SK-N-SH (cell line): ENCODE results near the gene PRR36. TPM values are rescaled to one million over a fixed set of nuclear protein-coding genes. Genes with fewer than 3 reads are reported as not detected.

Experiments
- CTCF ChIA-PET: fragments of 300-600, 350-600 bp; formaldehyde crosslinking; extraction: SDS; loops from one replicate; lab custom pipeline; 2021; lab: Yijun Ruan, JAX
- POLR2A ChIA-PET: fragments of 350-600 bp; sonication (Branson Sonifier 250); formaldehyde crosslinking; extraction: SDS; loops from one replicate; lab custom pipeline; 2020; ENCODE audit warnings: antibody characterized with exemption, inconsistent platforms; lab: Yijun Ruan, JAX
- DNase-seq: peaks from one replicate; pipeline ENCODE4 v3.0.0; 2012
- H2AFZ ChIP-seq: fragments of 200-600 bp; sonication (generic); 2 replicates; pipeline ENCODE4 v1.8.1; 2016; ENCODE audit warnings: antibody characterized with exemption, mild to moderate bottlenecking, low read depth
- H3F3A ChIP-seq: fragments of 200-600 bp; sonication (generic); replicated peaks from 2 replicates; pipeline ENCODE3; 2016; ENCODE audit warnings: antibody characterized with exemption, mild to moderate bottlenecking; ENCODE audit not compliant: insufficient read depth
- H3K27ac ChIP-seq, 2 experiments: fragments of 200-500 bp in 1 of 2; fragments of 200-600 bp in 1 of 2; sonication (Bioruptor generic) in 1 of 2; sonication (generic), shearing (Covaris generic) in 1 of 2; 2 replicates each; pipeline versions ENCODE4 v1.5.1 to v1.6.1; 2014 to 2016; ENCODE audit warnings: low read depth in 2 of 2, inconsistent platforms in 1 of 2, low read length in 1 of 2, mild to moderate bottlenecking in 1 of 2, mixed read lengths in 1 of 2
- H3K27me3 ChIP-seq: fragments of 200-600 bp; sonication (generic), shearing (Covaris generic); 2 replicates; pipeline ENCODE4 v1.6.1; 2016; ENCODE audit warnings: mixed run types; ENCODE audit not compliant: insufficient read depth
- H3K36me3 ChIP-seq, 2 experiments: fragments of 200-500 bp in 1 of 2; fragments of 200-600 bp in 1 of 2; sonication (Bioruptor generic) in 1 of 2; sonication (generic) in 1 of 2; replicated peaks in 1 of 2; 2 replicates each; pipeline versions ENCODE3 to v1.5.1; 2014 to 2016; ENCODE audit warnings: low read length in 1 of 2, mild to moderate bottlenecking in 1 of 2; ENCODE audit not compliant: insufficient read depth in 2 of 2, control insufficient read depth in 1 of 2
- H3K4me1 ChIP-seq, 2 experiments: fragments of 200-500 bp in 1 of 2; fragments of 200-600 bp in 1 of 2; sonication (Bioruptor generic) in 1 of 2; sonication (generic), shearing (Covaris generic) in 1 of 2; 2 replicates each; pipeline versions ENCODE4 v1.5.1 to v1.6.1; 2014 to 2016; ENCODE audit warnings: low read depth in 1 of 2, low read length in 1 of 2, mixed run types in 1 of 2; ENCODE audit not compliant: insufficient read depth in 2 of 2, control insufficient read depth in 1 of 2
- H3K4me2 ChIP-seq: fragments of 200-600 bp; sonication (generic), shearing (Covaris generic); 2 replicates; pipeline ENCODE4 v1.6.1; 2017; ENCODE audit warnings: mixed run types
- H3K4me3 ChIP-seq, 2 experiments: fragments of 200-500 bp in 1 of 2; fragments of 200-600 bp in 1 of 2; sonication (Bioruptor generic) in 1 of 2; sonication (generic), shearing (Covaris generic) in 1 of 2; 2 replicates each; pipeline versions ENCODE4 v1.5.1 to v1.8.1; 2014 to 2016; ENCODE audit warnings: low read depth in 2 of 2, inconsistent platforms in 1 of 2, low read length in 1 of 2, mild to moderate bottlenecking in 1 of 2, mixed read lengths in 1 of 2, moderate library complexity in 1 of 2
- H3K79me2 ChIP-seq: fragments of 200-600 bp; sonication (generic); 2 replicates; pipeline ENCODE4 v1.8.1; 2017; ENCODE audit warnings: mild to moderate bottlenecking; ENCODE audit not compliant: insufficient read depth
- H3K9ac ChIP-seq: fragments of 200-600 bp; sonication (generic); 2 replicates; pipeline ENCODE4 v1.6.1; 2017; ENCODE audit warnings: mixed run types
- H3K9me2 ChIP-seq: fragments of 200-600 bp; sonication (generic); 2 replicates; pipeline ENCODE4 v1.6.1; 2017; ENCODE audit warnings: mixed run types
- H3K9me3 ChIP-seq: fragments of 200-600 bp; sonication (generic); 2 replicates; pipeline ENCODE4 v1.6.1; 2017; ENCODE audit warnings: mixed run types, mild to moderate bottlenecking, moderate library complexity
- H4K20me1 ChIP-seq: fragments of 200-600 bp; sonication (generic); 2 replicates; pipeline ENCODE4 v1.6.1; 2017; ENCODE audit warnings: mild to moderate bottlenecking, mixed run types; ENCODE audit not compliant: insufficient read depth
- ELF1 ChIP-seq: IDR thresholded peaks from 2 replicates; pipeline ENCODE4 v1.4.0; 2012
- EP300 ChIP-seq, 2 experiments: IDR thresholded peaks; 2 replicates each; pipeline versions ENCODE4 v1.4.0 to v1.6.1; 2012; ENCODE audit warnings: borderline replicate concordance in 1 of 2, low read depth in 1 of 2, low read length in 1 of 2
- EZH2phosphoT487 ChIP-seq: fragments of 200-600 bp; sonication (generic); IDR thresholded peaks from 2 replicates; pipeline ENCODE4 v1.6.1; 2017; ENCODE audit warnings: low read depth, mixed run types, mild to moderate bottlenecking, antibody characterized with exemption, moderate library complexity, borderline replicate concordance
- FOXJ3 ChIP-seq: sonication (generic); formaldehyde crosslinking; IDR thresholded peaks from 2 replicates; pipeline ENCODE4 v1.5.1; 2020; ENCODE audit warnings: mild to moderate bottlenecking, missing genetic modification reagents
- GATA2 ChIP-seq: sonication (generic); formaldehyde crosslinking; IDR thresholded peaks from 2 replicates; pipeline ENCODE4 v1.5.0; 2020; ENCODE audit warnings: mild to moderate bottlenecking, missing genetic modification reagents
- NRF1 ChIP-seq: IDR thresholded peaks from 2 replicates; pipeline ENCODE4 v1.6.1; 2012; ENCODE audit warnings: low read depth, mild to moderate bottlenecking, low read length
- POLR2AphosphoS5 ChIP-seq: IDR thresholded peaks from 2 replicates; pipeline ENCODE4 v1.6.1; 2012; ENCODE audit warnings: low read depth, low read length
- RAD21 ChIP-seq: IDR thresholded peaks from 2 replicates; pipeline ENCODE4 v1.6.1; 2012; ENCODE audit warnings: mild to moderate bottlenecking, low read length
- RFX5 ChIP-seq: IDR thresholded peaks from 2 replicates; pipeline ENCODE4 v1.6.1; 2012; ENCODE audit warnings: mild to moderate bottlenecking, improper control_type of control experiment, low read length
- RXRA ChIP-seq: IDR thresholded peaks from 2 replicates; pipeline ENCODE4 v1.4.0; 2012; ENCODE audit warnings: low read depth, mild to moderate bottlenecking, borderline replicate concordance
- SIN3A ChIP-seq: IDR thresholded peaks from 2 replicates; pipeline ENCODE4 v1.6.1; 2012; ENCODE audit warnings: low read depth, mild to moderate bottlenecking, low read length, moderate library complexity, borderline replicate concordance
- SMC3 ChIP-seq: IDR thresholded peaks from 2 replicates; pipeline ENCODE4 v1.6.1; 2012; ENCODE audit warnings: low read depth, low read length, improper control_type of control experiment
- TCF12 ChIP-seq: IDR thresholded peaks from 2 replicates; pipeline ENCODE4 v1.4.0; 2012
- YY1 ChIP-seq: IDR thresholded peaks from 2 replicates; pipeline ENCODE4 v1.4.0; 2012; ENCODE audit warnings: low read depth, mild to moderate bottlenecking
- WGBS: methylation state at CpG from one replicate; pipeline ENCODE4 v1.1.6; 2017; ENCODE audit warnings: low lambda C conversion rate; 5-methylcytosine and 5-hydroxymethylcytosine counted together
- polyA plus RNA-seq, 3 experiments: library from polyadenylated mRNA; depleted of rRNA; stranded (reverse); fragments of >200 nt; gene quantifications; 2 replicates each; pipeline ENCODE4 v1.2.3, GENCODE V29; 2012
- TF ChIP-seq, protein P1 (sequence below): IDR thresholded peaks from 2 replicates; pipeline ENCODE4 v1.4.0; 2012; ENCODE audit warnings: low read depth, borderline replicate concordance
- TF ChIP-seq, protein P2 (sequence below): fragments of 150-350 bp; IDR thresholded peaks from 2 replicates; pipeline ENCODE4 v1.6.1; 2016; ENCODE audit warnings: mild to moderate bottlenecking, low read depth, low read length
- TF ChIP-seq, protein P3 (sequence below): IDR thresholded peaks from 2 replicates; pipeline ENCODE4; 2012
- TF ChIP-seq, protein P4 (sequence below): fragments of 150-350 bp; IDR thresholded peaks from 2 replicates; pipeline ENCODE4 v1.6.1; 2017; ENCODE audit warnings: antibody characterized with exemption, low read length, low read depth, borderline replicate concordance

PRR36 gene
- polyA plus RNA-seq, 1 of the 3 experiments (the other 2 are of a cell fraction): 0.18 TPM

DNA sequence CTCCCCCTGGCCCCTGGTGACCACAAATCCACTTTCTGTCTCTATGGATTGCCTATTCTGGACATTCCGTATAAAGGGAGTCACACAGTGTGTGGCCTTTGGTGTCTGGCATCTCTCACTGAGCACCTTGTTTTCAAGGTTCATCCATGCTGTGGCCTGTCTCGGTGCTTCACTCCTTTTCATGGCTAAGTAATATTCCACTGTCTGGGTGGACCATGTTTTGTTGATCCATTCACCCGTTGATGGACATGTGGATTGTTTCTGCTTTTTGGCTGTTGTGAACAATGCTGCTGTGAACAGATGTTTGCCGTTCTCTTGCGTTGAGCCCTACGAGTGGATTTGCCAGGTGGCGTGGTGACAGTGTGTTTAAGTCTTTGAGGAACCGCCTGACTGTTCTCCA, 33.6 kb downstream of the PRR36 start:
- POLR2A ChIA-PET: no interaction called here
- Histone ChIP-seq H3K27me3 (no peaks in the 10 kb centered on the region), H3K79me2 (no peaks in the 10 kb centered on the region), H3K9me2 (no peaks in the 10 kb centered on the region), H3K9me3 (no peaks in the 10 kb centered on the region), H3K4me1 (peaks cover 0 to 4% of the 10 kb centered on the region in 2 experiments; a peak in 1 of 4 replicates), H4K20me1 (no peaks in the 10 kb centered on the region), H3F3A (peaks cover 7% of the 10 kb centered on the region), H3K27ac (no peak overlapping the region), H3K4me2 (no peak overlapping the region), H2AFZ (no peak overlapping the region), H3K36me3 (no peaks in the 10 kb centered on the region), H3K9ac (no peak overlapping the region), H3K4me3 (no peak overlapping the region)
- no peak for TF ChIP-seq SIN3A
- no peak for TF ChIP-seq YY1
- TF ChIP-seq TCF12: no peak
- no peak for TF ChIP-seq RXRA
- no peak for TF ChIP-seq NRF1
- TF ChIP-seq, protein P1, sequence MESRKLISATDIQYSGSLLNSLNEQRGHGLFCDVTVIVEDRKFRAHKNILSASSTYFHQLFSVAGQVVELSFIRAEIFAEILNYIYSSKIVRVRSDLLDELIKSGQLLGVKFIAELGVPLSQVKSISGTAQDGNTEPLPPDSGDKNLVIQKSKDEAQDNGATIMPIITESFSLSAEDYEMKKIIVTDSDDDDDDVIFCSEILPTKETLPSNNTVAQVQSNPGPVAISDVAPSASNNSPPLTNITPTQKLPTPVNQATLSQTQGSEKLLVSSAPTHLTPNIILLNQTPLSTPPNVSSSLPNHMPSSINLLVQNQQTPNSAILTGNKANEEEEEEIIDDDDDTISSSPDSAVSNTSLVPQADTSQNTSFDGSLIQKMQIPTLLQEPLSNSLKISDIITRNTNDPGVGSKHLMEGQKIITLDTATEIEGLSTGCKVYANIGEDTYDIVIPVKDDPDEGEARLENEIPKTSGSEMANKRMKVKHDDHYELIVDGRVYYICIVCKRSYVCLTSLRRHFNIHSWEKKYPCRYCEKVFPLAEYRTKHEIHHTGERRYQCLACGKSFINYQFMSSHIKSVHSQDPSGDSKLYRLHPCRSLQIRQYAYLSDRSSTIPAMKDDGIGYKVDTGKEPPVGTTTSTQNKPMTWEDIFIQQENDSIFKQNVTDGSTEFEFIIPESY: no peak
- no peak for TF ChIP-seq SMC3
- TF ChIP-seq GATA2 (CRISPR knock-in tag): no peak
- TF ChIP-seq RFX5: no peak
- no peak for TF ChIP-seq EZH2phosphoT487
- no peak for TF ChIP-seq RAD21
- no peak for TF ChIP-seq EP300 (IDR thresholded peaks at IDR 0.05; ENCODE audit: borderline replicate concordance in 1 of 2, low read depth in 1 of 2, low read length in 1 of 2)
- TF ChIP-seq, protein P2, sequence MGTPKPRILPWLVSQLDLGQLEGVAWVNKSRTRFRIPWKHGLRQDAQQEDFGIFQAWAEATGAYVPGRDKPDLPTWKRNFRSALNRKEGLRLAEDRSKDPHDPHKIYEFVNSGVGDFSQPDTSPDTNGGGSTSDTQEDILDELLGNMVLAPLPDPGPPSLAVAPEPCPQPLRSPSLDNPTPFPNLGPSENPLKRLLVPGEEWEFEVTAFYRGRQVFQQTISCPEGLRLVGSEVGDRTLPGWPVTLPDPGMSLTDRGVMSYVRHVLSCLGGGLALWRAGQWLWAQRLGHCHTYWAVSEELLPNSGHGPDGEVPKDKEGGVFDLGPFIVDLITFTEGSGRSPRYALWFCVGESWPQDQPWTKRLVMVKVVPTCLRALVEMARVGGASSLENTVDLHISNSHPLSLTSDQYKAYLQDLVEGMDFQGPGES: no peak
- TF ChIP-seq, protein P3, sequence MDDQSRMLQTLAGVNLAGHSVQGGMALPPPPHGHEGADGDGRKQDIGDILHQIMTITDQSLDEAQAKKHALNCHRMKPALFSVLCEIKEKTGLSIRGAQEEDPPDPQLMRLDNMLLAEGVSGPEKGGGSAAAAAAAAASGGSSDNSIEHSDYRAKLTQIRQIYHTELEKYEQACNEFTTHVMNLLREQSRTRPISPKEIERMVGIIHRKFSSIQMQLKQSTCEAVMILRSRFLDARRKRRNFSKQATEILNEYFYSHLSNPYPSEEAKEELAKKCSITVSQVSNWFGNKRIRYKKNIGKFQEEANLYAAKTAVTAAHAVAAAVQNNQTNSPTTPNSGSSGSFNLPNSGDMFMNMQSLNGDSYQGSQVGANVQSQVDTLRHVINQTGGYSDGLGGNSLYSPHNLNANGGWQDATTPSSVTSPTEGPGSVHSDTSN: no peak
- no peak for TF ChIP-seq POLR2AphosphoS5
- 94% methylated on average over 8 of the region's 8 CpGs for WGBS
- CTCF ChIA-PET: interaction anchor here (1.0 to 1.8 kb wide), 2 partner anchors 12 to 13 kb away, joined by 3 to 5 read pairs; no protein-coding TSS in a partner anchor
- no peak for DNase-seq

DNA sequence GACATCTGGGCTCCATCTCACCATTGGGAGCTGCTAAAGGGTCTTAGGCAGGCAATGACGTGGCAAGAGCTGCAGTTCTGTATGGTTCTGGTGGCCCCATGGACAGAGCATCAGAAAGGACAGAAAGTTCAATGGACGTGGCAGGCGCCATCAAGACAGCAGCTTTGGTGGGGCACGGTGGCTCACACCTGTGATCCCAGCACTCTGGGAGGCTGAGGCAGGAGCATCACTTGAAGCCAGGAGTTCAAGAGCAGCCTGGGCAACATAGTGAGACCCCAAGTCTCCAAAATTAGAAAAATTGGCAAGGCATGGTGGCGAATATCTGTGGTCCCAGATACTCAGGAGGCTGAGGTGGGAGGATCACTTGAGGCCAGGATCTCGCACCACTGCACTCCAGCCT, 34.7 kb downstream of the PRR36 start:
- Histone ChIP-seq H3K9ac (no peak overlapping the region), H3K4me1 (peaks cover 0 to 4% of the 10 kb centered on the region in 2 experiments; a peak in 1 of 4 replicates), H3F3A (peaks cover 7% of the 10 kb centered on the region), H4K20me1 (no peaks in the 10 kb centered on the region), H2AFZ (no peak overlapping the region), H3K27me3 (no peaks in the 10 kb centered on the region), H3K9me3 (no peaks in the 10 kb centered on the region), H3K36me3 (no peaks in the 10 kb centered on the region), H3K4me3 (no peak overlapping the region), H3K9me2 (no peaks in the 10 kb centered on the region), H3K4me2 (no peak overlapping the region), H3K79me2 (no peaks in the 10 kb centered on the region), H3K27ac (no peak overlapping the region)
- no peak for DNase-seq
- ChIA-PET POLR2A (no interaction called here), CTCF (interaction anchor here (1.1 to 1.8 kb wide), 2 partner anchors 14 to 18 kb away, joined by 3 to 5 read pairs; no protein-coding TSS in a partner anchor)
- WGBS: 92% methylated on average over 5 of the region's 6 CpGs
- no peak for TF ChIP-seq EZH2phosphoT487
- no peak for TF ChIP-seq FOXJ3 (CRISPR knock-in tag)
- no peak for TF ChIP-seq ELF1
- TF ChIP-seq, protein P4, sequence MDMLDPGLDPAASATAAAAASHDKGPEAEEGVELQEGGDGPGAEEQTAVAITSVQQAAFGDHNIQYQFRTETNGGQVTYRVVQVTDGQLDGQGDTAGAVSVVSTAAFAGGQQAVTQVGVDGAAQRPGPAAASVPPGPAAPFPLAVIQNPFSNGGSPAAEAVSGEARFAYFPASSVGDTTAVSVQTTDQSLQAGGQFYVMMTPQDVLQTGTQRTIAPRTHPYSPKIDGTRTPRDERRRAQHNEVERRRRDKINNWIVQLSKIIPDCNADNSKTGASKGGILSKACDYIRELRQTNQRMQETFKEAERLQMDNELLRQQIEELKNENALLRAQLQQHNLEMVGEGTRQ: no peak
- TF ChIP-seq POLR2AphosphoS5: no peak
